C4-2B (cell line): ENCODE measurements around the gene LYRM1.

Source experiments
- ZFX ChIP-seq: fragments of 450-650 bp; IDR thresholded peaks from 2 replicates; pipeline ENCODE4 v1.6.1; 2017
- TF ChIP-seq, protein P1 (sequence below): fragments of 450-650 bp; conservative IDR thresholded peaks from 2 replicates; pipeline ENCODE4 v1.5.1; 2017; ENCODE audit warnings: mild to moderate bottlenecking

DNA sequence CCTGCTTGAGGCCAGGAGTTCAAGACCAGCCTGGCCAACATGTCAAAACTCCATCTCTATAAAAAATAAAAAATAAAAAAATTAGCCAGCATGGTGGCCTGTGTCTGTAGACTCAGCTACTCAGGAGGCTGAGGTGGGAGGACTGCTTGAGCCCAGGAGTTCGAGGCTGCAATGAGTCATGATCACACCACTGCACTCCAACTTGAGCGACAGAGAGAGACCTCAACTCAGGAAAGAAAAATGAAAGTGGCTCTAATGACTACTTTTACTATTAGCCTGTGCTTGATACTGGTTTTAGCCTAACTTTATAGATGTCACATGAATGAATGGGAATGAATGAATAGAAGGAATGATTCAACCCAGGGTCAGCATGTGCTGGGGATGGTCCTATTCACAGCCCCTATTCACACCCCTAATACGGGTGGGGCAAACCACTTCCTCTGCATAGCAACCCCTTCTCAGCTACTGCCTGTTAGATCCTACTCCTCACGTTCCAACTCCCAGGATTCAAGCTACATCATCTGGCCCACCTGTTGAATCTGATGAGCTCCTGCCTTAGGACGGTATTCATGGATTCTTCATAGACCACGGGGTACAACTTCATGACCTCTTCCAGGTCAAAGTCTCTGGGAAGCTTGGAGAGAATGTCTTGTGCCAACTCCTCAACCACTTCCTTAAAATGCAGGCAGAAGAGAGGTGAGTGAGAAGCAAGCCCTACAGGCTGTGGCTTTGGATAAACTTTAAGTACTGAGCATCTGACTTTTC, 40.5 kb downstream of the LYRM1 start:
- TF ChIP-seq, protein P1, sequence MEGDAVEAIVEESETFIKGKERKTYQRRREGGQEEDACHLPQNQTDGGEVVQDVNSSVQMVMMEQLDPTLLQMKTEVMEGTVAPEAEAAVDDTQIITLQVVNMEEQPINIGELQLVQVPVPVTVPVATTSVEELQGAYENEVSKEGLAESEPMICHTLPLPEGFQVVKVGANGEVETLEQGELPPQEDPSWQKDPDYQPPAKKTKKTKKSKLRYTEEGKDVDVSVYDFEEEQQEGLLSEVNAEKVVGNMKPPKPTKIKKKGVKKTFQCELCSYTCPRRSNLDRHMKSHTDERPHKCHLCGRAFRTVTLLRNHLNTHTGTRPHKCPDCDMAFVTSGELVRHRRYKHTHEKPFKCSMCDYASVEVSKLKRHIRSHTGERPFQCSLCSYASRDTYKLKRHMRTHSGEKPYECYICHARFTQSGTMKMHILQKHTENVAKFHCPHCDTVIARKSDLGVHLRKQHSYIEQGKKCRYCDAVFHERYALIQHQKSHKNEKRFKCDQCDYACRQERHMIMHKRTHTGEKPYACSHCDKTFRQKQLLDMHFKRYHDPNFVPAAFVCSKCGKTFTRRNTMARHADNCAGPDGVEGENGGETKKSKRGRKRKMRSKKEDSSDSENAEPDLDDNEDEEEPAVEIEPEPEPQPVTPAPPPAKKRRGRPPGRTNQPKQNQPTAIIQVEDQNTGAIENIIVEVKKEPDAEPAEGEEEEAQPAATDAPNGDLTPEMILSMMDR: no peak
- TF ChIP-seq ZFX: no peak
